ENCODE measurements around the gene DAB2IP. TPM values are rescaled to one million over a fixed set of nuclear protein-coding genes. Genes with fewer than 3 reads are reported as not detected.

Gene DAB2IP
- total RNA-seq, 4 donors from 2014 or later = 42.0 to 93.4 (median 47.9) TPM

- Histone ChIP-seq H3K27me3 (no peaks in the 10 kb centered on the region), H3K4me3 (no peak overlapping the region), H3K4me1 (peaks cover 0 to 41% (median 11%) of the 10 kb centered on the region in 3 donors), H3K27ac (no peak overlapping the region), H3K36me3 (peaks cover 0 to 100% of the 10 kb centered on the region in 2 donors), H3K9me3 (no peaks in the 10 kb centered on the region)
- no peak for ATAC-seq
- 82% methylated on average over 2 of the region's 15 CpGs; no CpG with 5 or more reads in 1 of the 2 donors for WGBS, 2 donors (ENCODE audit: low coverage in 1 of 2)
- TF ChIP-seq POLR2AphosphoS5 (IDR thresholded peaks at IDR 0.05) (no peak), POLR2A (IDR thresholded peaks at IDR 0.05) (no peak), EP300 (IDR thresholded peaks at IDR 0.05) (no peak)
- TF ChIP-seq, protein P1, sequence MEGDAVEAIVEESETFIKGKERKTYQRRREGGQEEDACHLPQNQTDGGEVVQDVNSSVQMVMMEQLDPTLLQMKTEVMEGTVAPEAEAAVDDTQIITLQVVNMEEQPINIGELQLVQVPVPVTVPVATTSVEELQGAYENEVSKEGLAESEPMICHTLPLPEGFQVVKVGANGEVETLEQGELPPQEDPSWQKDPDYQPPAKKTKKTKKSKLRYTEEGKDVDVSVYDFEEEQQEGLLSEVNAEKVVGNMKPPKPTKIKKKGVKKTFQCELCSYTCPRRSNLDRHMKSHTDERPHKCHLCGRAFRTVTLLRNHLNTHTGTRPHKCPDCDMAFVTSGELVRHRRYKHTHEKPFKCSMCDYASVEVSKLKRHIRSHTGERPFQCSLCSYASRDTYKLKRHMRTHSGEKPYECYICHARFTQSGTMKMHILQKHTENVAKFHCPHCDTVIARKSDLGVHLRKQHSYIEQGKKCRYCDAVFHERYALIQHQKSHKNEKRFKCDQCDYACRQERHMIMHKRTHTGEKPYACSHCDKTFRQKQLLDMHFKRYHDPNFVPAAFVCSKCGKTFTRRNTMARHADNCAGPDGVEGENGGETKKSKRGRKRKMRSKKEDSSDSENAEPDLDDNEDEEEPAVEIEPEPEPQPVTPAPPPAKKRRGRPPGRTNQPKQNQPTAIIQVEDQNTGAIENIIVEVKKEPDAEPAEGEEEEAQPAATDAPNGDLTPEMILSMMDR (IDR thresholded peaks at IDR 0.05) = no peak
These were observed 117.1 kb downstream of the DAB2IP start for GRCh38 chr9:121768416-121769015.

DNA sequence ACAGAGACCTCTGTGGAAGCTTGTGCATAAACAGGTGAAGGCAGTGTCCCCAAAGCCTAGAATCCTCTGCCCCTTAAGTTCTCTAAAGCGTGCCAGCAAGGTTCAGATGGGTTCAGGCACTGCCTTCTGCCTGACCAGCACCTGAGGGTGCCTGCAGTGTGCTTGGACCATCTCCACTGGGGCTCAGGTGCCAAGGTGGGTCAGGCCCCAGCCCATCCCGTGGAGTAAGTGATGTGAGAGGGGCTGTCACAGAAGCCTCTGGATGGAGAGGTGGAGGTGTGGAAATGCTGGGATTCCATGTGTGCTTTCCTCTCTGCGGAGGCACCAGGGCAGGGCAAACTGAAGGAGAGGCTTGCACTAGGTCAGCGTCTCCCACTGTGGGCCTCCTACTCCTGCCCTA is 118.5 kb downstream of the DAB2IP start:
- TF ChIP-seq, protein P1 (IDR thresholded peaks at IDR 0.05) = no peak
- TF ChIP-seq POLR2A (IDR thresholded peaks at IDR 0.05) (no peak), POLR2AphosphoS5 (IDR thresholded peaks at IDR 0.05) (no peak), EP300 (IDR thresholded peaks at IDR 0.05) (no peak)
- WGBS, 2 donors (ENCODE audit: low coverage in 1 of 2) = 67 to 100% methylated on average over 1 of the region's 4 CpGs
- peak overlapping the region in 1 of 4 donors; percentile 1 for H3K27ac ChIP-seq
- H3K36me3 ChIP-seq = peaks cover 0 to 100% of the 10 kb centered on the region in 2 donors
- H3K27me3 ChIP-seq = no peaks in the 10 kb centered on the region
- H3K9me3 ChIP-seq = no peaks in the 10 kb centered on the region
- no peak overlapping the region for H3K4me3 ChIP-seq
- ATAC-seq = no peak
- peaks cover 0 to 26% (median 5%) of the 10 kb centered on the region in 3 donors for H3K4me1 ChIP-seq

DNA sequence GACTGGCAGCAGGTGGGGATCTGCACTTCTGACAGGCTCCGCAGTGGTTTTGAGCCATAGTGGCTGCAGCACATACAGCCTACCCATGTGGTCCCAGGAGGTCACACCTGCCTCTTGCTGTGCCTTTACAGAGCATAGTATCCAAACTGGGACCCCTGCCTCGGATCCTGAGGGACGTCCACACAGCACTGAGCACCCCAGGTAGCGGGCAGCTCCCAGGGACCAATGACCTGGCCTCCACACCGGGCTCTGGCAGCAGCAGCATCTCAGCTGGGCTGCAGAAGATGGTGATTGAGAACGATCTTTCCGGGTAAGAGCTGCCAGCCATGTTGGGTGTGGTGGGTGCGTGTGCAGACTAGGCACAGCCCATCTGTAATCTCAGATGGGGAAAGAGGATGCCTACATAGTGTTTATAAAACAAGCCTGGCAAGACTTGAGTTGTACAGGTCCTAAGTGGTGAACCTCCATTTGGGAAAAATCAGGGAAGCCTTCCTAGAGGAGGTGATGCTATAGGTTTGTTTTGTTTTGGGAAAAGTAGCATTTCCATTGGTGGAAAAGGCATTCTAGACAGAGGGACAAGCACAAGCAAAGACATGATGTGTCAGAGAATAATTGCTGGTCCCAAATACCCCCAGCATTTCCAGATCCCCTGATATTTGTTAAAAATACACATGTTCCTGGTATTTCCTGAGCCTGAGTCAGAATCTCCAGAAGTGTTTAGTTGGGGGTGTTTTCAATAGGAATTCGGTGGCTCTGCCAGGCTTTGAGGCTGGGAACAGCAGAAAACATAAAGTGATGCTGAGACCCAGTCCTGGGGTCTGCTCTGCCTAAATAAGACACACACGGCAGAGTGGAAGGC is 119.2 kb downstream of the DAB2IP start:
- Histone ChIP-seq H3K9me3 (no peaks in the 10 kb centered on the region), H3K27ac (peak overlapping the region in 2 of 4 donors; percentile 33 to 52), H3K4me3 (no peak overlapping the region), H3K27me3 (no peaks in the 10 kb centered on the region), H3K36me3 (peaks cover 0 to 100% of the 10 kb centered on the region in 2 donors), H3K4me1 (peaks cover 0 to 19% (median 5%) of the 10 kb centered on the region in 3 donors)
- TF ChIP-seq POLR2A (IDR thresholded peaks at IDR 0.05) = no peak
- no peak for TF ChIP-seq POLR2AphosphoS5 (IDR thresholded peaks at IDR 0.05)
- TF ChIP-seq, protein P1 (IDR thresholded peaks at IDR 0.05) = no peak
- no peak for TF ChIP-seq EP300 (IDR thresholded peaks at IDR 0.05)
- WGBS, 2 donors (ENCODE audit: low coverage in 1 of 2) = 59 to 71% methylated on average over 2 to 4 of the region's 10 CpGs
- ATAC-seq = no peak

DNA sequence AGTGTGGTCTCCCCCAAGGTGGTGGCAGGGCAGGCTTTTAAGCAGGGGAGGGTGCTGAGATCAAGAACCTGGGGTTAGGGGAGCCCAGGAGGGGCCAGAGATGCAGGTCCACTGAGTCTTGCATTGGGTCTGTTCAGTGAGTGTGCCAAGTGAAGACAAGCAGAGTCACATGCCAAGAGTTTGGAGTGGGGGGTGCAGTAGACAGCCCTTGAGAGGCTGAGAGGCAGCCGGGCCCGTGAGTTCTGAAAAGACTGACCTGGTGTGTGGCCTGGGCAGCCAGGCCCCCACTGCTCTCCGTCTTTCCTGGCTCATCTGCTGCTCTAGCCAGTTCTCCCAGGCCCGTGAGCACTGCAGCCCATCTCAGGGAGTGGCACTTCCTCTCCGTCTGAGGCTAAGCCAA is 120.0 kb downstream of the DAB2IP start:
- no peaks in the 10 kb centered on the region for H3K27me3 ChIP-seq
- peaks cover 0 to 16% (median 5%) of the 10 kb centered on the region in 3 donors for H3K4me1 ChIP-seq
- no peaks in the 10 kb centered on the region for H3K9me3 ChIP-seq
- ATAC-seq = peak; percentile 4
- 50% methylated on average over 1 of the region's 5 CpGs; no CpG with 5 or more reads in 1 of the 2 donors for WGBS, 2 donors (ENCODE audit: low coverage in 1 of 2)
- H3K27ac ChIP-seq = peak overlapping the region in 3 of 4 donors; percentile 31 to 52 (median 33)
- no peak overlapping the region for H3K4me3 ChIP-seq
- peaks cover 0 to 100% of the 10 kb centered on the region in 2 donors for H3K36me3 ChIP-seq
- TF ChIP-seq, protein P1 (IDR thresholded peaks at IDR 0.05) = no peak
